ENCODE measurements around the gene STRAP. TPM values are rescaled to one million over a fixed set of nuclear protein-coding genes. Genes with fewer than 3 reads are reported as not detected.

The STRAP gene
- total and polyA plus RNA-seq, 9 of the 15 experiments (the other 6 are each of a cell fraction or from before 2014, with no cell fraction given): 58.5 to 134 (median 89.5) TPM

GRCh38 chr12:15859116-15859515 is 23.1 kb upstream of the STRAP start:
- TF ChIP-seq SIN3A (IDR thresholded peaks at IDR 0.05; ENCODE audit: borderline replicate concordance in 2 of 2, control insufficient read depth in 1 of 2, low read depth in 2 of 2, low read length in 2 of 2) (no peak), ZNF124 (CRISPR knock-in tag; IDR thresholded peaks at IDR 0.05) (no peak), CBX1 (IDR thresholded peaks at IDR 0.05; ENCODE audit: low read depth) (no peak), LEF1 (IDR thresholded peaks at IDR 0.05) (no peak), ZNF780A (CRISPR knock-in tag; IDR thresholded peaks at IDR 0.05) (no peak), POU5F1 (IDR thresholded peaks at IDR 0.05; ENCODE audit: borderline replicate concordance, low read depth, low read length, partially characterized antibody) (no peak), RNF219 (CRISPR knock-in tag; IDR thresholded peaks at IDR 0.05) (no peak), NCOR1 (IDR thresholded peaks at IDR 0.05) (no peak), CLOCK (CRISPR knock-in tag; IDR thresholded peaks at IDR 0.05; ENCODE audit: borderline replicate concordance) (no peak), KDM4B (IDR thresholded peaks at IDR 0.05; ENCODE audit: borderline replicate concordance in 2 of 2, low read depth in 1 of 2) (no peak), ZNF507 (tag; conservative IDR thresholded peaks at IDR 0.05) (no peak), MXI1 (IDR thresholded peaks at IDR 0.05; ENCODE audit: low read depth, low read length) (no peak), ILF3 (IDR thresholded peaks at IDR 0.05; ENCODE audit: borderline replicate concordance) (no peak), TRIM25 (IDR thresholded peaks at IDR 0.05; ENCODE audit: borderline replicate concordance) (no peak), MBD1 (CRISPR knock-in tag; IDR thresholded peaks at IDR 0.05) (no peak)
- in situ Hi-C loops (cut with MboI) (loop anchor here (10.0 kb wide), 1 partner anchor 584 kb away; no protein-coding TSS in a partner anchor), intact Hi-C loops (cut with micrococcal nuclease) (loop anchor here (5.0 kb wide), 1 partner anchor 582 kb away; no protein-coding TSS in a partner anchor)
- CTCF ChIA-PET (ENCODE audit: low intra/inter-chr PET ratio): no interaction called here
- no peak for ATAC-seq
- no peak overlapping the region for H3K9ac ChIP-seq (ENCODE audit: insufficient read depth in 1 of 2, low read depth in 2 of 2, low read length in 2 of 2)
- H3K9me1 ChIP-seq (ENCODE audit: control insufficient read depth, insufficient read depth, low read length): no peaks in the 10 kb centered on the region
- H3K9me3 ChIP-seq (replicated peaks; ENCODE audit: control insufficient read depth, insufficient read depth, low read depth, low read length): no peaks in the 10 kb centered on the region
- H3K4me2 ChIP-seq (ENCODE audit: insufficient read depth, low read length): no peak overlapping the region
- no peaks in the 10 kb centered on the region for H3K27me3 ChIP-seq (ENCODE audit: control insufficient read depth in 2 of 2, insufficient read depth in 2 of 2, low read length in 2 of 2)
- no peak overlapping the region for H3K27ac ChIP-seq (ENCODE audit: extremely low read depth, low read depth, low read length)
- H4K20me1 ChIP-seq (replicated peaks; ENCODE audit: control insufficient read depth, insufficient read depth, low read length): no peaks in the 10 kb centered on the region
- no peak for FAIRE-seq
- POLR2A ChIA-PET: no interaction called here
- 6% methylated on average over 2 of the region's 4 CpGs for WGBS (ENCODE audit: insufficient coverage, low coverage, missing lambda C conversion rate)
- no peaks in the 10 kb centered on the region for H3K79me2 ChIP-seq (ENCODE audit: control insufficient read depth, insufficient read depth, low read length)
- no peak overlapping the region for H3K4me3 ChIP-seq
- no peak overlapping the region for H2AFZ ChIP-seq (ENCODE audit: low read depth, low read length)
- DNase-seq (ENCODE audit: extremely low read depth in 1 of 4, low spot score in 3 of 4): no peak
- BruUV-seq (replicated peaks): no TSS peak
- no peaks in the 10 kb centered on the region for H3K4me1 ChIP-seq (replicated peaks in 1 of 2; ENCODE audit: control insufficient read depth in 2 of 2, insufficient read depth in 2 of 2, low read length in 2 of 2)
- H3K36me3 ChIP-seq (ENCODE audit: control insufficient read depth, insufficient read depth, low read length): no peaks in the 10 kb centered on the region
